Neural cell (in vitro differentiated cells): ENCODE measurements around the gene ST7L. TPM values are rescaled to one million over a fixed set of nuclear protein-coding genes. Genes with fewer than 3 reads are reported as not detected.

Source experiments
- H2AFZ ChIP-seq: fragments of 200-600, 300-800 bp; sonication (generic), shearing (Covaris generic); 2 replicates; pipeline ENCODE4 v1.6.0; 2014; ENCODE audit warnings: low read depth, mild to moderate bottlenecking, antibody characterized with exemption, low read length, moderate library complexity
- H3F3A ChIP-seq: fragments of 200-600 bp; shearing (Covaris generic); 2 replicates; pipeline ENCODE4 v1.6.1; 2016; ENCODE audit warnings: mild to moderate bottlenecking, moderate library complexity, mixed read lengths, antibody characterized with exemption, low read length; ENCODE audit not compliant: insufficient read depth, poor library complexity, severe bottlenecking
- H3K27ac ChIP-seq: fragments of 200-600, 300-800 bp; sonication (generic), shearing (Covaris generic); 2 replicates; pipeline ENCODE4 v1.5.1; 2014; ENCODE audit warnings: mild to moderate bottlenecking, low read length, moderate library complexity
- H3K27me3 ChIP-seq: fragments of 300-800, 200-600 bp; sonication (generic), shearing (Covaris generic); 2 replicates; pipeline ENCODE4 v1.6.0; 2014; ENCODE audit warnings: mild to moderate bottlenecking, low read depth, low read length, moderate library complexity; ENCODE audit not compliant: insufficient read depth
- H3K36me3 ChIP-seq: fragments of 300-800, 200-600 bp; sonication (generic), shearing (Covaris generic); 2 replicates; pipeline ENCODE4 v1.5.1; 2014; ENCODE audit warnings: mild to moderate bottlenecking, antibody characterized with exemption, low read length, moderate library complexity; ENCODE audit not compliant: insufficient read depth
- H3K4me2 ChIP-seq: fragments of 300-800, 200-600 bp; sonication (generic), shearing (Covaris generic); 2 replicates; pipeline ENCODE4 v1.6.0; 2014; ENCODE audit warnings: mild to moderate bottlenecking, low read length
- H3K4me3 ChIP-seq: fragments of 300-800, 200-600 bp; sonication (generic), shearing (Covaris generic); 2 replicates; pipeline ENCODE4 v1.5.1; 2014; ENCODE audit warnings: mild to moderate bottlenecking, low read length, moderate library complexity
- H3K79me2 ChIP-seq: fragments of 200-600 bp; shearing (Covaris generic); replicated peaks from 2 replicates; pipeline ENCODE4 v1.6.0; 2014; ENCODE audit warnings: mild to moderate bottlenecking, low read length, moderate library complexity; ENCODE audit not compliant: insufficient read depth
- H3K9ac ChIP-seq: fragments of 300-800, 200-600 bp; sonication (generic), shearing (Covaris generic); 2 replicates; pipeline ENCODE4 v1.6.1; 2016; ENCODE audit warnings: mild to moderate bottlenecking, low read length, mixed read lengths
- H3K9me2 ChIP-seq: fragments of 200-600 bp; shearing (Covaris generic); 2 replicates; pipeline ENCODE4 v1.6.1; 2016; ENCODE audit warnings: mild to moderate bottlenecking, low read length, mixed read lengths; ENCODE audit not compliant: insufficient read depth
- H3K9me3 ChIP-seq: fragments of 200-600, 300-800 bp; sonication (generic), shearing (Covaris generic); 2 replicates; pipeline ENCODE4 v1.6.1; 2016; ENCODE audit warnings: mild to moderate bottlenecking, mixed run types, low read length, moderate library complexity, mixed read lengths
- H4K20me1 ChIP-seq: fragments of 200-600 bp; shearing (Covaris generic); 2 replicates; pipeline ENCODE4 v1.6.1; 2016; ENCODE audit warnings: mild to moderate bottlenecking, mixed run types; ENCODE audit not compliant: insufficient read depth
- CTCF ChIP-seq: fragments of 450-650 bp; IDR thresholded peaks from 2 replicates; pipeline ENCODE4 v1.5.1; 2014; ENCODE audit warnings: antibody characterized with exemption, mild to moderate bottlenecking, moderate library complexity; ENCODE audit not compliant: poor library complexity, severe bottlenecking
- EP300 ChIP-seq: fragments of 450-650 bp; conservative IDR thresholded peaks from 2 replicates; pipeline ENCODE4 v1.6.1; 2014; ENCODE audit warnings: antibody characterized with exemption, mild to moderate bottlenecking, moderate library complexity; ENCODE audit not compliant: poor library complexity, severe bottlenecking
- EZH2 ChIP-seq: fragments of 200-600, 300-800 bp; shearing (Covaris generic), sonication (generic); IDR thresholded peaks from 2 replicates; pipeline ENCODE4 v1.6.1; 2014; ENCODE audit warnings: antibody characterized with exemption, low read length, borderline replicate concordance, mild to moderate bottlenecking; ENCODE audit not compliant: insufficient read depth, poor library complexity, severe bottlenecking
- MXI1 ChIP-seq: fragments of 450-650 bp; conservative IDR thresholded peaks from 2 replicates; pipeline ENCODE4 v1.6.1; 2014; ENCODE audit warnings: antibody characterized with exemption, mild to moderate bottlenecking; ENCODE audit not compliant: poor library complexity, severe bottlenecking
- POLR2AphosphoS5 ChIP-seq: IDR thresholded peaks from 2 replicates; pipeline ENCODE4 v1.6.1; 2012
- RAD21 ChIP-seq: fragments of 450-650 bp; conservative IDR thresholded peaks from 2 replicates; pipeline ENCODE4 v1.6.1; 2014; ENCODE audit warnings: antibody characterized with exemption, mild to moderate bottlenecking, moderate library complexity
- REST ChIP-seq: IDR thresholded peaks from 2 replicates; pipeline ENCODE4 v1.6.1; 2012; ENCODE audit warnings: borderline replicate concordance
- SMC3 ChIP-seq: fragments of 450-650 bp; conservative IDR thresholded peaks from 2 replicates; pipeline ENCODE4 v1.6.1; 2014; ENCODE audit warnings: antibody characterized with exemption, mild to moderate bottlenecking, moderate library complexity; ENCODE audit not compliant: poor library complexity
- TAF1 ChIP-seq: IDR thresholded peaks from 2 replicates; pipeline ENCODE4 v1.6.1; 2012; ENCODE audit warnings: low read depth
- polyA plus RNA-seq: library from polyadenylated mRNA; depleted of rRNA; stranded (reverse); fragments of >200 nt; gene quantifications from 2 replicates; pipeline ENCODE4 v1.2.3, GENCODE V29; 2014

ST7L gene
- polyA plus RNA-seq, 1 donor from 2014 or later = 33.7 TPM

- H3K4me2 ChIP-seq = no peak overlapping the region
- H4K20me1 ChIP-seq = no peaks in the 10 kb centered on the region
- no peaks in the 10 kb centered on the region for H3K36me3 ChIP-seq
- no peaks in the 10 kb centered on the region for H3K79me2 ChIP-seq
- no peak overlapping the region for H2AFZ ChIP-seq
- no peaks in the 10 kb centered on the region for H3F3A ChIP-seq
- no peaks in the 10 kb centered on the region for H3K9me3 ChIP-seq
- TF ChIP-seq RAD21 = no peak
- no peak for TF ChIP-seq REST
- no peak for TF ChIP-seq CTCF
- TF ChIP-seq SMC3 = no peak
- TF ChIP-seq POLR2AphosphoS5 = no peak
- TF ChIP-seq EZH2 = no peak
- TF ChIP-seq EP300 = no peak
- no peak for TF ChIP-seq TAF1
- TF ChIP-seq MXI1 = no peak
- no peak overlapping the region for H3K4me3 ChIP-seq
- no peak overlapping the region for H3K27ac ChIP-seq
- H3K9ac ChIP-seq = no peak overlapping the region
- peaks cover 31% of the 10 kb centered on the region for H3K27me3 ChIP-seq
- H3K9me2 ChIP-seq = no peaks in the 10 kb centered on the region
Observed at GRCh38 chr1:112513112-112513870, 105.7 kb downstream of the ST7L start.

GRCh38 chr1:112511897-112512296, 107.0 kb downstream of the ST7L start:
- Histone ChIP-seq H3K4me2 (no peak overlapping the region), H4K20me1 (no peaks in the 10 kb centered on the region), H3K9me2 (no peaks in the 10 kb centered on the region), H3K79me2 (no peaks in the 10 kb centered on the region), H2AFZ (no peak overlapping the region), H3F3A (no peaks in the 10 kb centered on the region), H3K4me3 (no peak overlapping the region), H3K9me3 (no peaks in the 10 kb centered on the region), H3K36me3 (no peaks in the 10 kb centered on the region), H3K9ac (no peak overlapping the region), H3K27ac (no peak overlapping the region), H3K27me3 (peaks cover 45% of the 10 kb centered on the region)
- TF ChIP-seq TAF1 (no peak), EP300 (no peak)
